ENCODE results near the gene MAPK8IP2. TPM values are rescaled to one million over a fixed set of nuclear protein-coding genes. Genes with fewer than 3 reads are reported as not detected.

MAPK8IP2 gene
- total RNA-seq, 4 donors from 2014 or later: 0.94 to 3.3 (median 1.5) TPM

DNA sequence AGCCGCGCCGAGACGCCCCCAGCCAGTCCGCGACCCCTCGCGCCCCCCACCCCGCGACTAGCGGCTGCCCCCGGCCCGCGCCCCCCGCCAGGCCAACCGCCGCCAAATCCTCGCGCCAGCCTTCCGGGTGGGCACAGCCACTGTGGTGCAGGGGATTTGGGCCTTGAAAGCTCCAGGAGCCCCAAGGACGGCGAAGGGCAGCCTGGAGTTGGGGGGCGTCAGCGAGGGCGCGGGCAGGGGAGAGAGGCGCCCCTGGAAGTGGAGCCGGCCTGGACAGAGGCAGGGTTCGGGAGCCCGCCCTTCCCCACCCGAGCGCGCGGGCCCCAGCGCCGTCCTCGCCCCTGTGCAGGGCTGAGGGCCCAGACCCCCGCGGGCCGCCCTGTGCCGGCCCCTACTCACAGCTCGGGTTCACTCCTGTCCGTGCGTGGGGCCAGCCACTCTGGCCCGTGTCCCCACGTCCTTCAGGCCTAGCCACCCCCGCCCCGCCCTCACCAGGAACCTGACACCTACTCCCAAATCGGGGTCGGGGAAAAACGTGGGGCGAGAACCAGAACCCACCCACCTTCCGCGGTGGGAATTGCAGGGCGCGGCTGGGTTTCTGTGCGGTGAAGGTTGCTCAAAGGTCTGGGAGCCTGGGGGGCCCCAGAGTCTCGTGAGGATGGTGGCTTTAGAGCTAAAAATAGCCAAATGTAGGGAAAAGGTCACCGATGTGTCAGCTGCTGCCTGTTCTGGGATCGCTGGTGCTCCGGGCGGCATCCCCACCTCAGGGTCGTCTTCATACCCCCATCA lies 22.4 kb upstream of the MAPK8IP2 start, which contains the start of gene CPT1B:
Gene CPT1B, minus strand, starts transcription at position 441 of the 789 bp plus-strand sequence. CDS start 512 bp downstream, outside the sequence.
- H3K4me1 ChIP-seq: peaks cover 13 to 29% of the 10 kb centered on the region in 2 donors

DNA sequence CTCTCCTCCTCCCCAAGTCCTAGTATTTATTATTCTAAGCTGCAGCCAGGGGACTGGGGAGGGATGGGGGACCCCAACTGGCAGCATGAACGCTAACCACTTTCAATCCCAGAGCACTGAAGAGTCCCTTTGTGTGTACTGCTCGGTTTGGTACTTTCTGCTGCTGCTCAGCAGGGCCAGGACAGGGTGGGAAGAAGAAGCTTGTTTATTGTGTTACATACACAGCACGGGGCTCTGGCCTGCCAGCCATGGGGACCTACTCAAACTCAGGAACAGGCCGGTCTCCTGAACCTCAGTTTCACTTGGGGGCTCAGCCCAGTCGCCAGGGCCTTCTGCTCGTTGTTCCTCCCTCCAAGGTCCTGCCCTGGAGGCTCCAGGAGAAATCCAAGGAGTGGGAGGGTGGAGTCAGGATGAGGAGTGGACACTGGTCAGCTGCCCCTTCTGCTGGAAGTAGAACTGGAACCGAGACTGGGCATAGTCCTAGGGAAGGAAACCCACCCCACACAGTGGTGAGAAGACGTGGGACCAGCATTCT lies 21.8 kb upstream of the MAPK8IP2 start:
- WGBS, 2 donors: 82 to 87% methylated on average over 5 to 7 of the region's 8 CpGs

More for the DNA sequence above, 22.4 kb upstream of the MAPK8IP2 start, which contains the start of gene CPT1B:
- no peaks in the 10 kb centered on the region for H3K27me3 ChIP-seq
- TF ChIP-seq, protein P1, sequence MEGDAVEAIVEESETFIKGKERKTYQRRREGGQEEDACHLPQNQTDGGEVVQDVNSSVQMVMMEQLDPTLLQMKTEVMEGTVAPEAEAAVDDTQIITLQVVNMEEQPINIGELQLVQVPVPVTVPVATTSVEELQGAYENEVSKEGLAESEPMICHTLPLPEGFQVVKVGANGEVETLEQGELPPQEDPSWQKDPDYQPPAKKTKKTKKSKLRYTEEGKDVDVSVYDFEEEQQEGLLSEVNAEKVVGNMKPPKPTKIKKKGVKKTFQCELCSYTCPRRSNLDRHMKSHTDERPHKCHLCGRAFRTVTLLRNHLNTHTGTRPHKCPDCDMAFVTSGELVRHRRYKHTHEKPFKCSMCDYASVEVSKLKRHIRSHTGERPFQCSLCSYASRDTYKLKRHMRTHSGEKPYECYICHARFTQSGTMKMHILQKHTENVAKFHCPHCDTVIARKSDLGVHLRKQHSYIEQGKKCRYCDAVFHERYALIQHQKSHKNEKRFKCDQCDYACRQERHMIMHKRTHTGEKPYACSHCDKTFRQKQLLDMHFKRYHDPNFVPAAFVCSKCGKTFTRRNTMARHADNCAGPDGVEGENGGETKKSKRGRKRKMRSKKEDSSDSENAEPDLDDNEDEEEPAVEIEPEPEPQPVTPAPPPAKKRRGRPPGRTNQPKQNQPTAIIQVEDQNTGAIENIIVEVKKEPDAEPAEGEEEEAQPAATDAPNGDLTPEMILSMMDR (IDR thresholded peaks at IDR 0.05): no peak
- no peaks in the 10 kb centered on the region for H3K36me3 ChIP-seq
- intact Hi-C loops (cut with DNase I): no loop called here
- no peaks in the 10 kb centered on the region for H3K9me3 ChIP-seq
- WGBS, 2 donors: 34 to 51% methylated on average over 21 of the region's 63 CpGs
- DNase-seq: no peak
- H3K27ac ChIP-seq: peak within 1 kb of the TSS in 1 of 3 donors; percentile 33
- H3K4me3 ChIP-seq (replicated peaks in 1 of 3): no peak within 1 kb of the TSS

DNA sequence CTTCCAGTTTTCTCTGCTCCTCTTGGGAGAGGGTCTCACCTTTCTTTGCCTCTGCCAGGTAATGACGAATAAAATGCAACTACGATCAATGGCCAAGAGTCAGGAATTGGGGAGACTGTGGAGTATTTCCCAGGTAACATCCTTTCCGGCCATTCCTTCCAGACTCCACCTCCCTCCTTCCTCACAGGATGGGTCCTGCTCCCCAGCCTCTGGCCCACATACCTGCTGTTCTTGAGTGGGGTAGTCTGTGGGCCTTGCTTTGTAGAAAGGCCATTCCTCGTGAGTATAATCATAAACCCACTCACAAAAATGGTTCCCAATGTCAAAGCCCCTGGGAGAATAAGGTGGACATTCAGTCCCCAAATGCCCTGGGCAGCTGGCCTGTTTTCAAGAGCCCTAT lies 20.8 kb upstream of the MAPK8IP2 start:
- H3K27me3 ChIP-seq: no peaks in the 10 kb centered on the region
- no peak overlapping the region for H3K27ac ChIP-seq
- no peak for DNase-seq
- 96 to 98% methylated on average over 4 of the region's 4 CpGs for WGBS, 2 donors
- no peak overlapping the region for H3K4me3 ChIP-seq (replicated peaks in 1 of 3)
- no peak for TF ChIP-seq POLR2A (IDR thresholded peaks at IDR 0.05)
- TF ChIP-seq, protein P1 (IDR thresholded peaks at IDR 0.05): no peak
- H3K4me1 ChIP-seq: peaks cover 13 to 35% of the 10 kb centered on the region in 2 donors
- no peaks in the 10 kb centered on the region for H3K9me3 ChIP-seq
- no peaks in the 10 kb centered on the region for H3K36me3 ChIP-seq
- intact Hi-C loops (cut with DNase I): loop anchor here (5.0 kb wide), 1 partner anchor 57 kb away; no protein-coding TSS in a partner anchor

More for the DNA sequence above, 21.8 kb upstream of the MAPK8IP2 start:
- H3K4me3 ChIP-seq (replicated peaks in 1 of 3): no peak overlapping the region
- no peak for DNase-seq
- peaks cover 13 to 34% of the 10 kb centered on the region in 2 donors for H3K4me1 ChIP-seq
- intact Hi-C loops (cut with DNase I): no loop called here
- no peaks in the 10 kb centered on the region for H3K9me3 ChIP-seq
- H3K27ac ChIP-seq: peak overlapping the region in 1 of 3 donors; percentile 33
- H3K27me3 ChIP-seq: no peaks in the 10 kb centered on the region
- no peaks in the 10 kb centered on the region for H3K36me3 ChIP-seq
- TF ChIP-seq POLR2A (IDR thresholded peaks at IDR 0.05): no peak
- TF ChIP-seq, protein P1 (IDR thresholded peaks at IDR 0.05): no peak

DNA sequence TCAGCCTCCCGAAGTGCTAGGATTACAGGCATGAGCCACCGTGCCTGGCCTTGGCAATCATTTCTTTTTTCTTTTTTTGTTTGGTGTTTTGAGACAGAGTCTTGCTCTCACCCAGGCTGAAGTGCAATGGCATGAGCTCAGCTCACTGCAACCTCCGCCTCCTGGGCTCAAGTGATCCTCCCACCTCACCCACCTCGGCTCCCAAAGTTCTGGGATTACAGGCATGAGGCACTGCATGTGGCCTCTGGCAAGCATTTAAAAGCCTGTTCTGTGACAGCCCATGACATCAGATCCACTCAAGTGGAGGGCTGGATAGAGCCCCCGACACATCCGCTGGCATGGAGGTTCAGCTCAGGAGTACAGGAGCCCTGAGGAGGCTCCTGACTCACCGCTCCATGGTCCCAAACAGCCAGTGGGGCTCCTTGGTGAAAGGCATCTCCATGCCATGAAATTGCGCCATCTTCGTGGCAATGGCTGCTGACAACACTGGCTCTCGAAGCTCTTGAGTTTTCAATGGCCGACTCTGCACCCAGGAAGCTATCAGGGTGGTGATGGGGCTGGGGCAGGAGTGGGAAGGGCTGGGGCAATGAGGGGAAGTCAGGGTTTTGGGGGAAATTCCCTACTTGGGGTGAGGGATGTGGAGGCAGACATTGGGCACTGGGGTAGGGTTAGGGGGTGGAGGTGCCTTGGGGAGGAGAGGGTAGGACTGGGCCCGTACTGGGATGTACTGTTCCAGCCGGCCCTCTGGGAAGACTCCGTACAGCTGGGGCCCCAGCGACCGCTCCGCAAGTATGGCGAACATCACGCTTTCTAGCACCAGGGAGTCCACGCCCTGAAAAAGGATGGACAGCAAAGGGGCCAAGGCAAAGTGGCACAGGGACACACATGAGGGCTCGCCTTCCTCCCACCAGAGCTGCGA lies 19.3 kb upstream of the MAPK8IP2 start:
- 84 to 93% methylated on average over 18 to 21 of the region's 22 CpGs for WGBS, 2 donors
- Histone ChIP-seq H3K27ac (peak overlapping the region in 2 of 3 donors; percentile 95 to 96), H3K4me3 (replicated peaks in 1 of 3) (peak overlapping the region in 2 of 3 donors; percentile 80 to 95), H3K27me3 (no peaks in the 10 kb centered on the region), H3K36me3 (no peaks in the 10 kb centered on the region), H3K4me1 (peaks cover 13 to 35% of the 10 kb centered on the region in 2 donors), H3K9me3 (no peaks in the 10 kb centered on the region)
- no peak for TF ChIP-seq POLR2A (IDR thresholded peaks at IDR 0.05)
- TF ChIP-seq, protein P1 (IDR thresholded peaks at IDR 0.05): no peak
- no peak for DNase-seq
- intact Hi-C loops (cut with DNase I): loop anchor here (5.0 kb wide), 1 partner anchor 59 kb away; no protein-coding TSS in a partner anchor
